Measurements from ENCODE around the gene AGK. TPM values are rescaled to one million over a fixed set of nuclear protein-coding genes. Genes with fewer than 3 reads are reported as not detected.
"Not testable (repeated sequence)": the region's sequence is repeated elsewhere in the genome, so short reads cannot be mapped to it uniquely, and the experiment has no call there.

AGK gene
- total and polyA plus RNA-seq, 7 experiments from 2014 or later, result 24.3 to 58.8 (median 29.9) TPM

- no peaks in the 10 kb centered on the region for H3K27me3 Mint-ChIP-seq
- intact Hi-C loops (cut with micrococcal nuclease), result no loop called here
- H3K36me3 Mint-ChIP-seq, result peaks cover 27 to 50% (median 41%) of the 10 kb centered on the region in 5 donors
- H3K9me3 ChIP-seq (ENCODE audit: control insufficient read depth in 2 of 3, low read length in 3 of 3), result peaks cover 0 to 4% (median 0%) of the 10 kb centered on the region in 3 experiments
- DNase-seq (no peak), ATAC-seq (no peak)
- ChIA-PET CTCF (no interaction called here), POLR2A (no interaction called here)
- H3K27me3 ChIP-seq (ENCODE audit: control insufficient read depth in 2 of 2, insufficient read depth in 2 of 2, low read length in 2 of 2), result no peaks in the 10 kb centered on the region
- H3K4me1 ChIP-seq (ENCODE audit: control insufficient read depth in 2 of 2, insufficient read depth in 2 of 2, low read length in 2 of 2), result no peaks in the 10 kb centered on the region
- no peak overlapping the region for H3K4me3 ChIP-seq (ENCODE audit: low read length)
- no peak overlapping the region for H3K4me3 Mint-ChIP-seq
- H3K9me3 Mint-ChIP-seq, result peaks cover 11 to 33% (median 24%) of the 10 kb centered on the region in 11 donors
- peaks cover 0 to 13% (median 2%) of the 10 kb centered on the region in 7 donors for H3K4me1 Mint-ChIP-seq
- H3K27ac Mint-ChIP-seq, result no peak overlapping the region
- H3K27ac ChIP-seq (ENCODE audit: low read depth, low read length), result no peak overlapping the region
- H3K36me3 ChIP-seq (ENCODE audit: control insufficient read depth in 2 of 3, insufficient read depth in 3 of 3, low read length in 3 of 3), result peaks cover 0 to 11% (median 0%) of the 10 kb centered on the region in 3 experiments
These were observed 26.0 kb downstream of the AGK start for GRCh38 chr7:141577043-141577839.

- H3K27ac Mint-ChIP-seq; intact Hi-C loops (cut with micrococcal nuclease); H3K36me3 ChIP-seq (ENCODE audit: control insufficient read depth in 2 of 3, insufficient read depth in 3 of 3, low read length in 3 of 3); H3K4me3 ChIP-seq (ENCODE audit: low read length); ATAC-seq; CTCF ChIA-PET; H3K27me3 ChIP-seq (ENCODE audit: control insufficient read depth in 2 of 2, insufficient read depth in 2 of 2, low read length in 2 of 2); H3K27ac ChIP-seq (ENCODE audit: low read depth, low read length); H3K9me3 ChIP-seq (ENCODE audit: control insufficient read depth in 2 of 3, low read length in 3 of 3); H3K27me3 Mint-ChIP-seq; POLR2A ChIA-PET; H3K4me3 Mint-ChIP-seq; DNase-seq; H3K4me1 ChIP-seq (ENCODE audit: control insufficient read depth in 2 of 2, insufficient read depth in 2 of 2, low read length in 2 of 2): not testable (repeated sequence)
- Mint-ChIP-seq H3K4me1 (peaks cover 0 to 12% (median 3%) of the 10 kb centered on the region in 7 donors), H3K9me3 (peaks cover 3 to 28% (median 15%) of the 10 kb centered on the region in 11 donors), H3K36me3 (peaks cover 16 to 44% (median 34%) of the 10 kb centered on the region in 5 donors)
These were observed 28.7 kb downstream of the AGK start for GRCh38 chr7:141579953-141580352.

- H3K36me3 Mint-ChIP-seq, result peaks cover 4 to 38% (median 31%) of the 10 kb centered on the region in 5 donors
- H3K4me1 ChIP-seq (ENCODE audit: control insufficient read depth in 2 of 2, insufficient read depth in 2 of 2, low read length in 2 of 2); ATAC-seq; intact Hi-C loops (cut with micrococcal nuclease); H3K27ac ChIP-seq (ENCODE audit: low read depth, low read length); H3K4me3 Mint-ChIP-seq; H3K36me3 ChIP-seq (ENCODE audit: control insufficient read depth in 2 of 3, insufficient read depth in 3 of 3, low read length in 3 of 3); H3K27me3 Mint-ChIP-seq; H3K27ac Mint-ChIP-seq; H3K9me3 ChIP-seq (ENCODE audit: control insufficient read depth in 2 of 3, low read length in 3 of 3); DNase-seq; POLR2A ChIA-PET; CTCF ChIA-PET; H3K27me3 ChIP-seq (ENCODE audit: control insufficient read depth in 2 of 2, insufficient read depth in 2 of 2, low read length in 2 of 2); H3K4me3 ChIP-seq (ENCODE audit: low read length): not testable (repeated sequence)
- H3K9me3 Mint-ChIP-seq, result peaks cover 0 to 16% (median 0%) of the 10 kb centered on the region in 11 donors
- peaks cover 0 to 27% (median 3%) of the 10 kb centered on the region in 7 donors for H3K4me1 Mint-ChIP-seq
These were observed 30.9 kb downstream of the AGK start for GRCh38 chr7:141582063-141582462.

- CTCF ChIA-PET, result no interaction called here
- ATAC-seq, result no peak
- intact Hi-C loops (cut with micrococcal nuclease), result no loop called here
- POLR2A ChIA-PET, result no interaction called here
- peaks cover 0 to 37% (median 10%) of the 10 kb centered on the region in 7 donors for H3K4me1 Mint-ChIP-seq
- H3K4me3 Mint-ChIP-seq, result no peak overlapping the region
- DNase-seq, result no peak
- no peak overlapping the region for H3K27ac Mint-ChIP-seq
- H3K27ac ChIP-seq (ENCODE audit: low read depth, low read length), result no peak overlapping the region
- H3K36me3 Mint-ChIP-seq, result peaks cover 4 to 50% (median 40%) of the 10 kb centered on the region in 5 donors
- no peaks in the 10 kb centered on the region for H3K9me3 ChIP-seq (ENCODE audit: control insufficient read depth in 2 of 3, low read length in 3 of 3)
- peaks cover 0 to 16% (median 0%) of the 10 kb centered on the region in 11 donors for H3K9me3 Mint-ChIP-seq
- no peaks in the 10 kb centered on the region for H3K27me3 ChIP-seq (ENCODE audit: control insufficient read depth in 2 of 2, insufficient read depth in 2 of 2, low read length in 2 of 2)
- H3K27me3 Mint-ChIP-seq, result no peaks in the 10 kb centered on the region
- peaks cover 0 to 7% of the 10 kb centered on the region in 2 donors for H3K4me1 ChIP-seq (ENCODE audit: control insufficient read depth in 2 of 2, insufficient read depth in 2 of 2, low read length in 2 of 2)
- no peak overlapping the region for H3K4me3 ChIP-seq (ENCODE audit: low read length)
- H3K36me3 ChIP-seq (ENCODE audit: control insufficient read depth in 2 of 3, insufficient read depth in 3 of 3, low read length in 3 of 3), result no peaks in the 10 kb centered on the region
These were observed 33.7 kb downstream of the AGK start for GRCh38 chr7:141584935-141585334.

GRCh38 chr7:141585592-141586510 lies 34.6 kb downstream of the AGK start:
- H3K9me3 Mint-ChIP-seq, result peaks cover 0 to 16% (median 0%) of the 10 kb centered on the region in 11 donors
- H3K36me3 Mint-ChIP-seq, result peaks cover 4 to 53% (median 45%) of the 10 kb centered on the region in 5 donors
- H3K27me3 Mint-ChIP-seq, result no peaks in the 10 kb centered on the region
- no peaks in the 10 kb centered on the region for H3K27me3 ChIP-seq (ENCODE audit: control insufficient read depth in 2 of 2, insufficient read depth in 2 of 2, low read length in 2 of 2)
- H3K4me3 ChIP-seq (ENCODE audit: low read length), result no peak overlapping the region
- peak in 1 of 9 donors; percentile 57 for DNase-seq
- H3K27ac Mint-ChIP-seq, result peak overlapping the region in 1 of 9 donors; percentile 31
- H3K4me3 Mint-ChIP-seq, result peak overlapping the region in 1 of 10 donors; percentile 29
- intact Hi-C loops (cut with micrococcal nuclease), result no loop called here
- no peaks in the 10 kb centered on the region for H3K36me3 ChIP-seq (ENCODE audit: control insufficient read depth in 2 of 3, insufficient read depth in 3 of 3, low read length in 3 of 3)
- peaks cover 0 to 46% (median 10%) of the 10 kb centered on the region in 7 donors for H3K4me1 Mint-ChIP-seq
- ChIA-PET CTCF (no interaction called here), POLR2A (no interaction called here)
- ATAC-seq, result no peak
- no peak overlapping the region for H3K27ac ChIP-seq (ENCODE audit: low read depth, low read length)
- no peaks in the 10 kb centered on the region for H3K9me3 ChIP-seq (ENCODE audit: control insufficient read depth in 2 of 3, low read length in 3 of 3)
- H3K4me1 ChIP-seq (ENCODE audit: control insufficient read depth in 2 of 2, insufficient read depth in 2 of 2, low read length in 2 of 2), result peaks cover 0 to 15% of the 10 kb centered on the region in 2 donors

- Mint-ChIP-seq H3K9me3 (peaks cover 0 to 16% (median 0%) of the 10 kb centered on the region in 11 donors), H3K4me3 (peak overlapping the region in 1 of 10 donors; percentile 14), H3K36me3 (peaks cover 4 to 53% (median 45%) of the 10 kb centered on the region in 5 donors), H3K27me3 (no peaks in the 10 kb centered on the region), H3K4me1 (peaks cover 0 to 49% (median 10%) of the 10 kb centered on the region in 7 donors), H3K27ac (peak overlapping the region in 1 of 9 donors; percentile 21)
- DNase-seq (no peak), ATAC-seq (peak; percentile 52)
- no peak overlapping the region for H3K27ac ChIP-seq (ENCODE audit: low read depth, low read length)
- intact Hi-C loops (cut with micrococcal nuclease), result no loop called here
- H3K4me1 ChIP-seq (ENCODE audit: control insufficient read depth in 2 of 2, insufficient read depth in 2 of 2, low read length in 2 of 2), result peaks cover 0 to 15% of the 10 kb centered on the region in 2 donors
- no peaks in the 10 kb centered on the region for H3K27me3 ChIP-seq (ENCODE audit: control insufficient read depth in 2 of 2, insufficient read depth in 2 of 2, low read length in 2 of 2)
- POLR2A ChIA-PET, result no interaction called here
- H3K4me3 ChIP-seq (ENCODE audit: low read length), result no peak overlapping the region
- CTCF ChIA-PET, result no interaction called here
- no peaks in the 10 kb centered on the region for H3K9me3 ChIP-seq (ENCODE audit: control insufficient read depth in 2 of 3, low read length in 3 of 3)
- H3K36me3 ChIP-seq (ENCODE audit: control insufficient read depth in 2 of 3, insufficient read depth in 3 of 3, low read length in 3 of 3), result no peaks in the 10 kb centered on the region
These were observed 35.7 kb downstream of the AGK start for GRCh38 chr7:141586878-141587277.
